Muscle of back (tissue), 11 donors: ENCODE data around the gene EPB42. TPM values are rescaled to one million over a fixed set of nuclear protein-coding genes. Genes with fewer than 3 reads are reported as not detected.
"Not testable (repeated sequence)": the region's sequence is repeated elsewhere in the genome, so short reads cannot be mapped to it uniquely, and the experiment has no call there.

Experiments used
- DNase-seq, 3 donors: peaks; one replicate each; pipeline versions ENCODE4 v3.0.0 to v3.0.0-alpha.2; 2013
- polyA plus RNA-seq, 10 donors: library from polyadenylated mRNA; unstranded; fragments of 120-200 nt; gene quantifications; one replicate each; pipeline ENCODE4 v1.2.1, GENCODE V29; 2013; ENCODE audit not compliant: insufficient read length in 10 of 10

EPB42 gene
- polyA plus RNA-seq, 10 donors: 1.1 to 13.0 (median 3.1) TPM

- DNase-seq: peak in 1 of 3 donors; percentile 17
These were observed 34.8 kb downstream of the EPB42 start for GRCh38 chr15:43186003-43186353.

GRCh38 chr15:43185157-43186002 lies 35.4 kb downstream of the EPB42 start, which contains the start of gene CCNDBP1:
TSS of gene CCNDBP1 (plus strand) at chr15:43185403. CDS start at chr15:43185499, 96 bp downstream.
- peak; percentile 67 to 88 (median 73) for DNase-seq

- no peak for DNase-seq
These were observed 36.3 kb downstream of the EPB42 start for GRCh38 chr15:43184407-43185124.

DNA sequence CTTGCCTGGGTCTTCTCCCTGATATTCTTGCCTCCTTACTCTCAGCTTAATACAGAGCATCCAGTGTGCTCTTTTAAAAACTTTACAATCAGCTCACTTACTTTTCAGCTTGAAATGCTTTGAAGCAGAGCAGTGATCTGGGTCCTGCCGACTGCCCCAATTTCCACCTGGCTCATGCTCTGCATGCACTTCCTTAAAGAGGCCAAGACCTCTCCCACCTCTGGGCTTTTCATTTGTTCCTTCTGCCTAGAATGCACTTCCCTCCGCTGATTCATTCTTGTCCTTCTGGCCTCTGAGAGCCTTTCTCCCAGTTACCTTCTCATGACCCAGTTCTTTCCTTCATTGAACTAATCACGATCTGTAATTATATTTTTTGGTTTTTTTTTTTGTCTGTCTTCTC lies 37.5 kb downstream of the EPB42 start:
- DNase-seq: no peak

GRCh38 chr15:43177147-43177546 lies 43.7 kb downstream of the EPB42 start:
- not testable (repeated sequence) for DNase-seq

GRCh38 chr15:43175656-43176309 lies 45.0 kb downstream of the EPB42 start:
- not testable (repeated sequence) for DNase-seq

DNA sequence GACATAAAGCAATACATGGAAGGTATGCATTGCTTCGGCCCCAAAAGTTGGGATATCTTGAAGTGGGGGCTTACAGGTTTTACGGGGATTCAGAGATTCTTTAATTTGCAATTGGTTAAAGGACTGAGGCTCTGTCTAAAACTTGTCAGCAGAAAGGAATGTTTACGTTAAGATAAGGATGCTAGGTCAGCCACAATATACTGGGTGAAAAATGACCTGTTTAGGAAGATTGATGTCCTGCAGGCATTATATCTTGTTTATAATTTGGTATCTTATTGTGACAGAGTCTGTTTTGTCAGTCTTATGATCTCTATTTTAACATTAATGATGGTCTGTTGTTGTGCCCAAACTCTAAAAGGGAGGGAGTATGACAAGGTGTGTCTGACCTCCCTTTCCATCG lies 50.9 kb downstream of the EPB42 start:
- no peak for DNase-seq

- DNase-seq: no peak
These were observed 52.4 kb downstream of the EPB42 start for GRCh38 chr15:43168192-43169107.

DNA sequence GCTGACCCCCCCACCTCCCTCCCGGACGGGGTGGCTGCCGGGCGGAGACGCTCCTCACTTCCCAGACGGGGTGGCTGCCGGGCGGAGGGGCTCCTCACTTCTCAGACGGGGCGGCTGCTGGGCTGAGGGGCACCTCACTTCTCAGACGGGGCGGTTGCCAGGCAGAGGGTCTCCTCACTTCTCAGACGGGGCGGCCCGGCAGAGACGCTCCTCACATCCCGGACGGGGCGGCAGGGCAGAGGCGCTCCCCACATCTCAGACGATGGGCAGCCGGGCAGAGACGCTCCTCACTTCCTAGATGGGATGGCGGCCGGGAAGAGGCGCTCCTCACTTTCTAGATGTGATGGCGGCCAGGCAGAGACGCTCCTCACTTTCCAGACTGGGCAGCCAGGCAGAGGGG lies 53.6 kb downstream of the EPB42 start:
- not testable (repeated sequence) for DNase-seq

DNA sequence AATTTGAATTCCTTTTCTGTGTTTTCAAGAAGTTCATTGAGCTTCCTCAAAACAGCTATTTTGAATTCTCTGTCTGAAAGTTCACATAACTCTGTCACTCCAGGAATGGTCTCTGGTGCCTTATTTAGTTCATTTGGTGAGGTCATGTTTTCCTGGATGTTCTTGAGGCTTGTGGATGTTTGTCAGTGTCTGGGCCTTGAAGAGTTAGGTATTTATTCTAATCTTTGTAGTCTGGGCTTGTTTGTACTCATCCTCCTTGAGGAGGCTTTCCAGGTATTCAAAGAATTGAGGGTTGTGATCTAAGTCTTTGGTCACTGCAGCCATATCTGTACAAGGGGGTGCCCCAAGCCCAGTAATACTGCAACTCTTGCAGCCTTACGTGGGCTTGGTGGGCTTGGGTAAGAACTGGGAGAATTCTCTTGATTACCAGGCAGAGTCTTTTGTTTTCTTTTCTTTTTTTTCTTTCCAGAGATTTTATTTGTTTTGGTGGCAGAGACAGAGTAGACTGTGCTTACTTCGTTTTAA lies 55.0 kb downstream of the EPB42 start:
- no peak for DNase-seq

DNA sequence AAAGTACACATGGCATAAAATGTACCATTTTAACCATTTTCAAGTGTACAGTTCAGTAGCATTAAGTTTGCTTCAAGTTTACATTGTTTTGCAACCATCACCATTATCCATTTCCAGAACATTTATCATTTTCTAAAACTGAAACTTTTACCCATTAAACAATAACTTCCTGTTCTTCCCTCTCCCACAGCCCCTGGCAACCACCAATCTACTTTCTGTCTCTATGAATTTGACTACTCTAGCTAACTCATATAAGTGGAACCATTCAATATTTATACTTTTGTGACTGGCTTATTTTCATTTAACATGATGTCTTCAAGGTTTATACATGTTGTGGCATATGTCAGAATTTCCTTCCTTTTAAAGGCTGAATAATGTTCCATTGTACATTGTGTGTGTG lies 67.5 kb downstream of the EPB42 start:
- no peak for DNase-seq

GRCh38 chr15:43151688-43152087 lies 69.1 kb downstream of the EPB42 start:
- DNase-seq: no peak

DNA sequence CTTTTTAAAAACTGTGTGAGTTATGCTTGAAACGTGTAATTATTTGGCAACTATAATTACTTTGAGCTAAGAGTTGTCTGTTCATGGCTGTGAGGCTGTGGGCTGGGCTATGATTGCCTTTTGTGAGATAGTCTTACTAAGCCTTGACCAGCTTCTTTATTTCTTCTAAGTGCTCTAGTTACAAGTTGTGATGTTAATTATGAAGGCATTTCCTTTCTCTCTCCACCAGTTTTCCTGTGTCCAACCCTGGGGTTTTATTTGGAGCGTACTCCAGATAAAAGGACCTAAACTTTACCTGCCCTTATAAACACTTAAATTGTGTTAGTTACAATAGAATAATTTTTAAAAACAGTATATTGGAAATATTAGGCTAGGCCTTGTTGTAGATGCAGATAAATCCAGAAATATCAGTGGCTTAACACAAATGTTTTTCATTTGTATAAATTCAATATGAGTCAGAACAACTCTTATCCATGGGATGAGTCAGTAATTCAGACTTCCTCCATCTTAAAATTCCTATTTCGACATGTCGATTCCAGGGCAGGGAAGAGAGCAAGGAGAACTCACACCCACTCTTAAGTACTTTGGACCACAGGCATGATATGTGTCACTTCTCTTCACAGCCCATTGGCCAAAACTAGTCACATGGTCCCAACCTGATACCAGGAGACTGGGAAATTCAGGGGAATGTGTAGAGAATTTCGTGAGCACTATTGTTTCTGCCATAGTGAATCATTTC lies 70.5 kb downstream of the EPB42 start:
- peak in 1 of 3 donors; percentile 92 for DNase-seq

Other genes with a start within 250 kb of the EPB42 start
- gene UBR1, start 115.0 kb downstream of the EPB42 start, polyA plus RNA-seq: 10 to 100 TPM; 14.7 to 32.6 (median 21.2) TPM
- gene TMEM62, start 87.4 kb downstream of the EPB42 start, polyA plus RNA-seq: 10 to 100 TPM in 2 of 10 donors, 1 to 10 TPM in 8; 5.5 to 11.0 (median 7.9) TPM
- 10 to 100 TPM; 36.2 to 46.0 (median 41.0) TPM for gene CCNDBP1, start 35.6 kb downstream of the EPB42 start, polyA plus RNA-seq
- gene TGM5, start 45.9 kb upstream of the EPB42 start, polyA plus RNA-seq: under 1 TPM in 8 of 10 donors, not detected in 2; 0.04 to 0.50 (median 0.25) TPM
- gene TGM7, start 81.2 kb upstream of the EPB42 start, polyA plus RNA-seq: not detected
- gene LCMT2, start 109.6 kb upstream of the EPB42 start, polyA plus RNA-seq: 1 to 10 TPM; 5.2 to 8.5 (median 7.0) TPM
- 10 to 100 TPM; 11.9 to 18.3 (median 15.1) TPM for gene ZSCAN29, start 150.0 kb upstream of the EPB42 start, polyA plus RNA-seq
- gene TUBGCP4, start 150.1 kb upstream of the EPB42 start, polyA plus RNA-seq: 10 to 100 TPM in 8 of 10 donors, 1 to 10 TPM in 2; 9.0 to 17.9 (median 11.9) TPM